ENCODE data around the gene FGF4. TPM values are rescaled to one million over a fixed set of nuclear protein-coding genes. Genes with fewer than 3 reads are reported as not detected.

FGF4 gene
- total RNA-seq, 2 donors from 2014 or later = not detected

DNA sequence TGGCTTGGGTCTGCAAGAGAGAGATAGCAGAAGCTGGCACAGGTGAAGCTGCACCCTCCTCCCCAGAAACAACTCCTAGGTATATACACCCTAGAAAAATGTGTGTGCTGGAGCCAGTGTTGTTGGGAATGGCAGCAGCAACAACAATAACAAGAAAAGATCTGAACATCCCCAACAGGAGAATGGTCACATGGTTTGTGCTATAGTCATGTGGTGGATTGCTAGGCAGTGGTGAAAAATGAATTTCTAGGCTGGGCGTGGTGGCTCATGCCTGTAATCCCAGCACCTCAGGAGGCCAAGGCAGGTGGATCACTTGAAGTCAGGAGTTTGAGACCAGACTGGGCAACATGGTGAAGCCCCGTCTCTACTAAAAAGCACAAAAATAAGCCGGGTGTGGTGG lies 40.3 kb downstream of the FGF4 start:
- DNase-seq = no peak
- ATAC-seq = no peak
- intact Hi-C loops (cut with DNase I, micrococcal nuclease) = no loop called here

DNA sequence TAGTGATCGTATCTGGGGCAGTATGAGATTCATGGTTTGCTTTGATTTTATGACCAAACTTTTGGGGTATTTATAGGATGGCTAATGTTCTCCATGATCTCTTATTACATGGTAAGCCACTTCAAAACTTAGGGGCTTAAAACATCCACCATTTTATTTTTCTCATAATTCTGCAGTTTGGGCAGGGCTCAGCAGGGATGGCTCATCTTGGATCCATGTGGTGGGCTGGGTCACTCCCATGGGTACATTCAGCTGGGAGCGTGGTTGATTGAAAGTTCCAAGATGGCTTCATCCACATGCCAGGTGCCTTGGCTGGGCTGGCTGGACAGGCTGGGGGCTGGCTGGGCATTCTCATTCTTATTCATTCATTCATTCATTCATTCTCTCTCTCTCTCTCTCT lies 40.8 kb downstream of the FGF4 start:
- intact Hi-C loops (cut with DNase I, micrococcal nuclease) = no loop called here
- DNase-seq (no peak), ATAC-seq (no peak)

DNA sequence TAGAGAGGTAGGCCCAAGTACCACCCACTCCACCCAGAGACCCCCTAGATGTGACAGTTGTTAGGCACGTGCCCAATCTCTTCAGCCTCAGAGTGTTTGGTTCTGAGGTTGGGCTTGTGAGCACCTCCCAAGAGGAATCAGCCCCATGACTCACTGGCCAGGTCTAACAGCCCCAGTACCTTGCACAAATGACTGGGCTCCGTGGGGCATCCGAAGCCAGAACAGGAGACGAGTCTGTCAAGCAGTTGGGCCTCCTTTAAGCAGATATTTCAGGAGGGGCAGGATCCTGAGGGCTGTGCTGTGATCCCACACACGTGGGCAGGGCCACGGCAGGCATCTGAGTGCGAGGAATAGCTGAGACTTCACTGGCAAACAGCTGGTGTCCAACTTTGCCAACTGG lies 42.2 kb downstream of the FGF4 start:
- intact Hi-C loops (cut with DNase I, micrococcal nuclease) = no loop called here
- DNase-seq = no peak
- ATAC-seq = no peak

DNA sequence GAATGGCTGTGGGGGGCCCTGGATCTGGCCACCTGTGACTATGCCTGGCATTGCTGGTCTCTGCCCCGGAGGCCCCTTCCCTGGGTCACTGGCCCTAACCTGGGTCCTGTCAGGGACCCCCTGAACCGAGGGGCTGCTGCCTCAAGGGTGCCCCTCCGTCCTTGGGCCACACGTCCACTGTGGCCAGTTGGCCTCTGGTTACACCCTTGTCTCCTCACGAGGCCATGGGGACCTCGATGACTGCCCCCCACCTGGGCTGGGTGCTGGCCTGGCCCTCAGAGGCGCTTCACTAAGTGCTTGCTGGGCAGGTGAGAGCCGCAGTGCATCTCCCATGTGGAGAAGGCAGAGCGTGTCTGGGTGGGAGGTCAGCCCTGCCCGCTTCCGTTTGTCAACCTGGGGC lies 44.0 kb downstream of the FGF4 start:
- DNase-seq (no peak), ATAC-seq (no peak)
- intact Hi-C loops (cut with DNase I, micrococcal nuclease) = no loop called here

DNA sequence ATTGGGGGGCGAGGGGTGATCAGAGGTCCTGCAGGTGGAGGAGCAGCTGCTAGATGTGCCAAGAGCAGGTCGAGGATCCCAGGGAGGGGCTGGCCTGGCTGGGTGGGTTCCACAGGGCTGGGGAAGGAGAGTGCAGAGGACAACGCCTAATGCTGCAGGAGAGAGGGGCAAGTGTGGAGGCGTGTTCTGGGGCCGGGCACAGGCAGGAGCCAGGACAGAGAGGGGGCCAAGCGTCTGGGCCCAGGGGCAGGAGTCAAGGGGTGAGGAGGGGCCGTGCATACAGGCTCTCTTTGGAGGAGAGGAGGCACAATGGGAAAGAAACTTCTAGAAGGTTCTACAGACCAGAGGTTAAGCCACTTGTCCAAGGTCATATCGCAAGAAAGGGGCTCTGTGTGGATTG lies 44.6 kb downstream of the FGF4 start:
- no peak for ATAC-seq
- no peak for DNase-seq
- intact Hi-C loops (cut with DNase I, micrococcal nuclease) = no loop called here

DNA sequence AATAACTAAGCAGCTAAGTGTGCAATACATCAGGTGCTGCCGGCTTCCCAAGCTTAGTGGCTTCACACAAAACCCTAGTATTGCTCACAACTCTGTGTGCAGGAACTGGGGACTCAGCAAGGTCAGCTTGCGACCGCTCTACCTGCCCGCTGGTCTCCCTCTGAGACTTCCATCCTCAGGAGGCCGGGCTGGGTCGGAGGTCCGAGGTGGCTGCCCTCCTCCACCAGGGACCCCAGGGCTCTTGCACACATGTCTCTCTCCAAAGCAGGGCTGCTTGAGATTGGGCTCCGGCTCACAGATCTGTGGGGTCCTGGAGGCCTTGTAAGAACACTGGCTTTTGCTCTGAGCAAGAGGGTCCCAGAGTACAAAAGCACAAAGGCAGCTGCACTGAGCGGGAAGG lies 45.9 kb downstream of the FGF4 start:
- ATAC-seq = no peak
- no peak for DNase-seq
- intact Hi-C loops (cut with DNase I, micrococcal nuclease) = loop anchor here in 1 of 2 donors (10.0 kb wide), 1 partner anchor 156 kb away; no protein-coding TSS in a partner anchor

DNA sequence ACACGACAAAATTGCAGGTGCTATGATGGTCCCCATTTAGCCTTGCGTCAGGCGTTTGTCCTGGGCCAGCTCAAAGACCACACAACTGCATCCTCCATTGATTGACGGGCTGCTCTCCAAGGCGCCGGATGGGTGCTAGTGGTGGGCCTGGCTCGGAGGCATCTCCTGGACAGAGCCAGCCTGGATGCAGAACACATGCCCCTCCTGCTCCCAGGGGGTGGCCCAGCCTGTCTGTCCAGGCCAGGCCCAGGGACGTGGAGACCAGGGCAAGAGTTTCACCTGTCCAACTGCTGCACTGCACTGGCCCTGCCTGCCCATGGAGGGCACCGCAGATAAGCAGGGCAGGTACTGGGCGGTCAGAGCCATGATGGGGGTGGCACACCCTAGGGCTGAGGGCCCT lies 47.9 kb downstream of the FGF4 start:
- ATAC-seq = no peak
- no peak for DNase-seq
- intact Hi-C loops (cut with DNase I, micrococcal nuclease) = loop anchor here in 1 of 2 donors (10.0 kb wide), 1 partner anchor 158 kb away; no protein-coding TSS in a partner anchor

DNA sequence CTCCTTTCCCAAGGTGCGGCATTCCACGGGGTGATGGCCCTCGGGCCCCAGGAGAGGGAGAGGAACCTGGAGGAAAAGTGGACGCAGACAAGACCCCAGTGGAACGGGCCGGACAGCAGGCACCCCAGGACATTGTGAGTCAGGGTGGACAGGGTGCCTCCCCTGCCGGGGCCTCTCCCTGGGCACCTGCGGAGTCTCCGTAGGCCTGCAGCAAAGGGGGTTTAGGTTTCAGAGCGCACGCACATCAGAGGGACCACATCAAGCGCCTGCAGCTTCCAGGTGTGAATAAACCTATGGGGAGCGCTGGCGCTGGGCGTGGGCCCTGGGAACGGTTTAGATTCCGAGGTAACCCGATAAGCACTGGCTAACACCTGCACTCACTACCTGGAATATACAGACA lies 48.7 kb downstream of the FGF4 start:
- ATAC-seq (no peak), DNase-seq (no peak)
- intact Hi-C loops (cut with DNase I, micrococcal nuclease) = loop anchor here in 1 of 2 donors (10.0 kb wide), 1 partner anchor 158 kb away; no protein-coding TSS in a partner anchor

DNA sequence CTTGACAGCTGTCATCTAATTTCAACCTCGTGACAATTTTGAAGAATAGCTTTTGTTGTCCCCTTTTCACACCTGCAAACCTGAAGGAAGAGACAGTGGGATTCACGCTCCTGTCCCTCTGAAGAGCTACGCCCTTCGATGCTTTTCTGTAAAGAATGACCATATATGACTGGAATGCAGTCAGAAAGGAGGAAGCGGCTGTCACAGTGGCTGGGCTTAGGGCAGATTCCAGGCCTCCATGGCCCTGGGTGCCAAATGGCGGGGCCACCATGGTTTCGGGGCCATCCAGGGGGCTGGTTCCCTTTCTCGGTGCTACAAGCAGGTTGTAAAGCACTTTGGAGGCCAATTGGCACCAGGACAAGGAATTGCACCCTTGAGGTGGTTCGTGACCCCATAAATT lies 49.1 kb downstream of the FGF4 start:
- intact Hi-C loops (cut with DNase I, micrococcal nuclease) = loop anchor here in 1 of 2 donors (10.0 kb wide), 1 partner anchor 159 kb away; no protein-coding TSS in a partner anchor
- ATAC-seq = no peak
- DNase-seq = no peak

DNA sequence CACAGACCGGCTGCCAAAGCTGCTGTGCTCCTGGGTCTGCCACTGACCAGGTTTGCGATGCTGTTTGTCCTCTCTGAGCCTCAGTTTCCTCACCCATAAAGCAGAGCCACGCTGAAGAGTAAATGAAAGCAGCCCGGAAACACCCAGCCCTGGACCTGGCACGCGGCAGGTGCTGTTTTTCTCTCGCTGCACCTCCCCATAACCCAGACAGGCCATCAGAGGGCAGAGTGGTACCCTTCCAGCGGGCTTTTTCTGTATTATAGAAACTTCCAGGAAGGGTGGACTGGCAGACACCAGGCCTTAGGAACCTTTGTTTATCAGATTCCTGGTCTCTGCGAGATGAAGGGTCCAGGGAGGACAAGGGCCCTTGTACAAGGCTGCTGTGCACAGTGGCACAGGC lies 53.4 kb downstream of the FGF4 start:
- DNase-seq = peak in 1 of 2 donors; percentile 34
- intact Hi-C loops (cut with DNase I, micrococcal nuclease) = loop anchor here in 1 of 2 donors (10.0 kb wide), 1 partner anchor 163 kb away; no protein-coding TSS in a partner anchor
- peak; percentile 86 for ATAC-seq

DNA sequence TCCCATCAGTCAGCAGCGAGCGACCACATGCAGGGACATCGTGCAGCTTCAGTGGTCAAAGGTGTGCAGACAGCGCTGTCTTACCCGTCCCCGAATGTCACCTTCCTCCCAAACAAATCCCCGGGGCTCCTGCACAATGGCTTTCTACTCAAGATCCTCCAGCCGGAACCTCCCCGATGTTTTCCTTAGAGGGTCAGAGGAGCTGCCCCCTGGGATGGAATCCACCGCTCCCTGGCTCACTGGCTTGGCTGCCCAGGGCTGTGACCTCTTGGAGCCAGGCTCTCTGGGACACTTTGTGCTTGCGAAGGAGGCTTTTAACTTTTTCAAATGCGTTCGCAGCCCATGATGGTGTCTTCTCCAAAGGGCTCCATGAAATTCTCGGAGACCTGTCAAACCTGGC lies 54.0 kb downstream of the FGF4 start:
- ATAC-seq = no peak
- DNase-seq = no peak
- intact Hi-C loops (cut with DNase I, micrococcal nuclease) = loop anchor here in 1 of 2 donors (10.0 kb wide), 1 partner anchor 164 kb away; no protein-coding TSS in a partner anchor

Other genes starting within 250 kb of the FGF4 start
- 10 to 100 TPM; 56.5 to 83.5 TPM for gene CCND1, start 134.2 kb downstream of the FGF4 start, total RNA-seq
- gene LTO1, start 100.0 kb downstream of the FGF4 start, total RNA-seq = 10 to 100 TPM; 21.2 to 21.7 TPM
- gene FGF19, start 71.3 kb downstream of the FGF4 start, total RNA-seq = not detected
- gene FGF3, start 44.1 kb upstream of the FGF4 start, total RNA-seq = not detected

All from left colon (tissue), 2 donors.